Gastrocnemius medialis (tissue), 4 donors: ENCODE results near the gene MAP7.

Source experiments
- POLR2A ChIP-seq, 2 donors: fragments of 450-650 bp; IDR thresholded peaks; one replicate each; pipeline ENCODE4 v1.6.1; 2017; ENCODE audit warnings: antibody characterized with exemption in 2 of 2, mild to moderate bottlenecking in 2 of 2, moderate library complexity in 2 of 2
- TF ChIP-seq, protein P1 (sequence below), 5 experiments: fragments of 450-650 bp in 3 of 5; fragments of 200-600 bp in 2 of 5; sonication (generic) in 2 of 5; IDR thresholded peaks in 4 of 5; conservative IDR thresholded peaks in 1 of 5; 1 replicate in 4 of 5; 2 replicates in 1 of 5; pipeline ENCODE4 v1.5.1; 2016 to 2019; ENCODE audit warnings: antibody characterized with exemption in 5 of 5, mild to moderate bottlenecking in 3 of 5, moderate library complexity in 3 of 5

DNA sequence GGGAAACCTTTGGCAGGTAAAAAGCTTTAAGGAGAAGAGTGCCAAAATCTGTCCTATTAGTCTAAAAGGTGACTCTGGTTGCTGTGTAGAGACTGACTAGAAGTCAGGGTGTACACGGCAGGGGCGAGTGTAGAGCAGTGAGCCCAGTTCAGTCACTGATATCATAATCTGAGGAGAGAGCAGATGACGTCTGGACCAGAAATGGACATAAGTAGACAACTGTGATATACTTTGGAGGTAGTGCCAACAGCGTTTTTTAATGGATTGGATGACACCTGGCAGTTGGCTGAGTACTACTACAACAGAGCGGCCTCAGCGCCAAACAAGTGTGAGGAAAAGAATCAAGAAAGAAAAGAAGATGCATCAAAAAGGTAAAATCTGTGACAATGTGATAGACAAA lies 76.0 kb downstream of the MAP7 start:
- TF ChIP-seq, protein P1, sequence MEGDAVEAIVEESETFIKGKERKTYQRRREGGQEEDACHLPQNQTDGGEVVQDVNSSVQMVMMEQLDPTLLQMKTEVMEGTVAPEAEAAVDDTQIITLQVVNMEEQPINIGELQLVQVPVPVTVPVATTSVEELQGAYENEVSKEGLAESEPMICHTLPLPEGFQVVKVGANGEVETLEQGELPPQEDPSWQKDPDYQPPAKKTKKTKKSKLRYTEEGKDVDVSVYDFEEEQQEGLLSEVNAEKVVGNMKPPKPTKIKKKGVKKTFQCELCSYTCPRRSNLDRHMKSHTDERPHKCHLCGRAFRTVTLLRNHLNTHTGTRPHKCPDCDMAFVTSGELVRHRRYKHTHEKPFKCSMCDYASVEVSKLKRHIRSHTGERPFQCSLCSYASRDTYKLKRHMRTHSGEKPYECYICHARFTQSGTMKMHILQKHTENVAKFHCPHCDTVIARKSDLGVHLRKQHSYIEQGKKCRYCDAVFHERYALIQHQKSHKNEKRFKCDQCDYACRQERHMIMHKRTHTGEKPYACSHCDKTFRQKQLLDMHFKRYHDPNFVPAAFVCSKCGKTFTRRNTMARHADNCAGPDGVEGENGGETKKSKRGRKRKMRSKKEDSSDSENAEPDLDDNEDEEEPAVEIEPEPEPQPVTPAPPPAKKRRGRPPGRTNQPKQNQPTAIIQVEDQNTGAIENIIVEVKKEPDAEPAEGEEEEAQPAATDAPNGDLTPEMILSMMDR (IDR thresholded peaks at IDR 0.05 in 4 of 5, conservative IDR thresholded peaks at IDR 0.05 in 1 of 5), result no peak
- TF ChIP-seq POLR2A (IDR thresholded peaks at IDR 0.05), result no peak
